Measurements from ENCODE around the gene CAV2.
"Not testable (repeated sequence)": the region's sequence is repeated elsewhere in the genome, so short reads cannot be mapped to it uniquely, and the experiment has no call there.

Gene CAV2

DNA sequence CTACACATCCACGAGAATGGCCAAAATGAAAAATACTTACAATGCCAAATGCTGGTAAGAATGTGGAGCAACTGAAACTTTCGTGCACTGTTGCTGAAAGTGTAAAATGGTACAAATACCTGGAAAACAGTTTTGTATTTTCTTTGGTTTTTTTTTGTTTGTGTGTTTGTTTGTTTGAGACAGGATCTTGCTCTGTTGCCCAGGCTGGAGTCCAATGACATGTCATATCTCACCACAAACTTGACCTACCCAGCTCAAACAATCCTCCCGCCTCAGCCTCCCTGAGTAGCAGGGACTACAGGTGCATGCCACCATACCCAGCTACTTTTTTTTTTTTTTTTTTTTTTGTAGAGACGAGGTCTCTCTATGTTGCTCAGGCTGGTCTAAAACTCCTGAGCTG lies 35.6 kb upstream of the CAV2 start:
- no peak overlapping the region for H3K27ac ChIP-seq
- no peak for TF ChIP-seq ZFX (IDR thresholded peaks at IDR 0.05)
- TF ChIP-seq, protein P1, sequence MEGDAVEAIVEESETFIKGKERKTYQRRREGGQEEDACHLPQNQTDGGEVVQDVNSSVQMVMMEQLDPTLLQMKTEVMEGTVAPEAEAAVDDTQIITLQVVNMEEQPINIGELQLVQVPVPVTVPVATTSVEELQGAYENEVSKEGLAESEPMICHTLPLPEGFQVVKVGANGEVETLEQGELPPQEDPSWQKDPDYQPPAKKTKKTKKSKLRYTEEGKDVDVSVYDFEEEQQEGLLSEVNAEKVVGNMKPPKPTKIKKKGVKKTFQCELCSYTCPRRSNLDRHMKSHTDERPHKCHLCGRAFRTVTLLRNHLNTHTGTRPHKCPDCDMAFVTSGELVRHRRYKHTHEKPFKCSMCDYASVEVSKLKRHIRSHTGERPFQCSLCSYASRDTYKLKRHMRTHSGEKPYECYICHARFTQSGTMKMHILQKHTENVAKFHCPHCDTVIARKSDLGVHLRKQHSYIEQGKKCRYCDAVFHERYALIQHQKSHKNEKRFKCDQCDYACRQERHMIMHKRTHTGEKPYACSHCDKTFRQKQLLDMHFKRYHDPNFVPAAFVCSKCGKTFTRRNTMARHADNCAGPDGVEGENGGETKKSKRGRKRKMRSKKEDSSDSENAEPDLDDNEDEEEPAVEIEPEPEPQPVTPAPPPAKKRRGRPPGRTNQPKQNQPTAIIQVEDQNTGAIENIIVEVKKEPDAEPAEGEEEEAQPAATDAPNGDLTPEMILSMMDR (conservative IDR thresholded peaks at IDR 0.05), result no peak

DNA sequence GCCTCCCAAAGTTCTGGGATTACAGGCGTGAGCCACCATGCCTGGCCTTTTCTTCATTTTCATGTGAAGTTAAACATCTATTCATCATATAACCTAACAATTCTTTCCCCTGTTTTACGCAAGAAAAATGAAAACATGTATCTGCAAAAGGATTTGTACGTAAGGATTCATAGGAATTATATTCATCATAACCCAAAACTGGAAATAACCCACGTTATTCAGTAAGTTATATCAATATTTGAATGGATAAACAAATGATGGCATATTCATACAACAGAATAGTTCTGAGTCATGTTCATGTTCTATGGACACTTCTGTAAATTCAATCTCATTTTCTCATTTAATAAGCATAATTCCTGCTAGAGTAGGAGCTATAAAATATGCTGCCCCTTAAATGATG lies 35.2 kb upstream of the CAV2 start:
- no peak for TF ChIP-seq ZFX (IDR thresholded peaks at IDR 0.05)
- TF ChIP-seq, protein P1 (conservative IDR thresholded peaks at IDR 0.05), result no peak
- H3K27ac ChIP-seq, result no peak overlapping the region

DNA sequence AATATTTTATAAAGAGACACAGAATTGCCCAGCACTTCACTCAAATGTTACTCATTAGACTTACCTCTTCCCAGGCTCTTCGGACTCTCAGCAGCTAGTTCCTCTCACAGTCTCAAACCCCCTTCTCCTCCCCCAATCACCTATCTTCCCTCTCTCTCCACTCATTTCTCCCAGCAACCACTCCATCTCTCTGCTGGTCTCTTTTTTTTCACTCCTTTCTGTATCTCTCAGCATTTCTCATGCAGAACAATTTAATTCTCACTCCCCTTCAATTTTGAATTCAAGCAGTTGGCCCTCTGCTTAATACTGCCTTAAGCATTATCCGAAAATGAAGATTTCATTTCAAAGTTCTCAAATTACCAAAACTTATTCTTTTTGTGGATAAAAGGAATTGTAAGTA lies 34.4 kb upstream of the CAV2 start:
- no peak overlapping the region for H3K27ac ChIP-seq
- no peak for TF ChIP-seq ZFX (IDR thresholded peaks at IDR 0.05)
- TF ChIP-seq, protein P1 (conservative IDR thresholded peaks at IDR 0.05), result no peak

DNA sequence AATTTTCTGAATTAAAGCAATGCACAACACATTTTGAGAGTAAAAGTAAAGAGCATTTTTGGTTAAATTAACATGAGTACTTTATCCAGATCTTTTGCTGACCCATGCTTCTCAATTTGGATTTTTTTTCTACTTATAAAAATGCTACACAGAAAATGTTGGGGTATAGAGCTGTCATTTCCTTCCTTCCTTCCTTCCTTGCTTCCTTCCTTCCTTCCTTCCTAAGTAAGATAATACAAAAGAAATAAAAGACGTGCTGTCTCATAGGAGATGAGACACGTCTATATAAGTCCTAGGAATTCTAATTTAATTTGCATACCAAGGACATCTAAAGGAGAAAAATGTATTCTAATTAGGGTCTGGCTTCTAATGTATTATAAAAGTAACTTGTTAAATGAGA lies 31.0 kb upstream of the CAV2 start:
- TF ChIP-seq, protein P1 (conservative IDR thresholded peaks at IDR 0.05), result no peak
- TF ChIP-seq ZFX (IDR thresholded peaks at IDR 0.05), result no peak
- no peak overlapping the region for H3K27ac ChIP-seq

DNA sequence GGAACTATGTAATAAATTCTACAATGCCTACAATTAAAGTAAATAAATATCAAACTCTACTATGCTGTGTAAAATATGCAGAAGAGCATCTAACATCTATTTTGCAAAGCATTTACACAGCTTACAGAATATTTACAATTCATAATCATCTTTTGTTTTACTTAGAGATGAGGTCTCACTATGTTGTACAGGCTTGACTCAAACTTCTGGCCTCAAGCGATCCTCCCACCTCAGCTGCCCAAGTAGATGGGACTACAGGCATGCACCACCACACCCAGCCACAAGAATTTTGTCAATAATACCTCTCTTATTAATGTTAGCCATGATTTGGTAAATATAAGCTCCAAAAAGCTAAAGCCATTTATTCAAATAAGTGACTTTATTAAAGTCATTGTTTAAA lies 21.9 kb upstream of the CAV2 start:
- H3K27ac ChIP-seq, result no peak overlapping the region
- TF ChIP-seq, protein P1 (conservative IDR thresholded peaks at IDR 0.05), result no peak
- TF ChIP-seq ZFX (IDR thresholded peaks at IDR 0.05), result no peak

DNA sequence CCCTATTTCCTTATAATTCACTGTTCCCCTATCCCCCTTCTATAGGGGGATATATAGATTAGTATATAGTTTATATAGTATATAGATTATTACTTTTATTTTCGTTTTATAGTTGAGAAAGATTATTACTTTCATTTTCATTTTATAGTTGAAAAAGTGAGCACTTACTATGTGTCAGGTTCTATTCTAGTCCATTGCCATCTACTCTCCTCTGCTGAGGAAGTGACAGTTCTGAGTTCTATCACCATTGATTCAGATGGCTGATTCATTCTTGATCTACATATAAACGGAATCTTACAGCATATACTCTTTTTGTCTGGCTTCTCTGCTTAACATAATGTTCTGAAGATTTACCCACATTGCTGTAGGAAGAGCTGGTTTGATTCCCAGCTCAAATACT lies 20.7 kb upstream of the CAV2 start:
- no peak for TF ChIP-seq ZFX (IDR thresholded peaks at IDR 0.05)
- TF ChIP-seq, protein P1 (conservative IDR thresholded peaks at IDR 0.05), result no peak
- no peak overlapping the region for H3K27ac ChIP-seq

DNA sequence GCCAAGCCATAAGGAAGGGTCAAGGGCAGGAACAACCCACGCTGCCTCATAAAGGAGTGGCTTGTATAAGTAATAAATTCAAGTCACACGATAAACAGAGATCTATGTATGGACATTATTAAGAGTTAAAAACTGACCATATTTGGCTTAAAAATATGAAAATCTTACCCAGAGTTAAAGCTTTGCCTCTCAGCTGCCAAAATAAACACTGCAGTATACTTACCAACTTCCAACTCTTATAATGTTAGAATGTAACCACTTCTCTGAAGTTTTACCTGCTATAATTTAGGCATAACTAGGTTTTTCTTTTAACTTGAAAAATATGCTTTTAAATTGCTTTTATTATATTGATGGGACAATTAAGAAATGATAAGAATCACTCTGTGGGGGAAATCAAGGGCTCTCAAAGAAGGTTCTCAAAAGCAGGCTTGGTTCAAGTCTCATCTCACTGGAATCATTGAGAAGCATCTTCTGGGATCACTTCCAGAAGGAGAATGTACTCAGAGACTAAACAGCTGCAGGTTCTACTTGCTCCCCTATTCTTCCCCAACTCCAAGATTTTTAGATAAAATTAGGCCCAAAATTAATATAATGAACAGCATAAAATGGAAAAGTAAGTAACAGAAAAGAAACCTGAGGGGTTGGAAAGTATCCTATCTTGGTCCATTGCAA lies 16.1 kb upstream of the CAV2 start:
- no peak for TF ChIP-seq ZFX (IDR thresholded peaks at IDR 0.05)
- TF ChIP-seq, protein P1 (conservative IDR thresholded peaks at IDR 0.05), result no peak
- H3K27ac ChIP-seq, result no peak overlapping the region

DNA sequence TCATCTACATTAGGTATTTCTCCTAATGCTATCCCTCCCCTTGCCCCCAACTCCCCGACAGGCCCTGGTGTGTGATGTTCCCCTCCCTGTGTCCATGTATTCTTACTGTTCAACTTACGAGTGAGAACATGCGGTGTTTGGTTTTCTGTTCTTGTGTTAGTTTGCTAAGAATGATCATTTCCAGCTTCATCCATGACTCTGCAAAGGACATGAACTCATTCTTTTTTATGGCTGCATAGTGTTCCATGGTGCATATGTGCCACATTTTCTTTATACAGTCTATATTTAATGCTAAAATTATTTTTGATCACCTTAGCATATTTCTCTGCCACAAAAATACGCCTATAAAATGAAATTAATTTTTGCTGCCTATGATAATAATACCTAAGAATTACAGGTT lies 15.1 kb upstream of the CAV2 start:
- H3K27ac ChIP-seq, result not testable (repeated sequence)
